ENCODE results near the gene SCLY.
"Not testable (repeated sequence)": the region's sequence is repeated elsewhere in the genome, so short reads cannot be mapped to it uniquely, and the experiment has no call there.

Gene SCLY

DNA sequence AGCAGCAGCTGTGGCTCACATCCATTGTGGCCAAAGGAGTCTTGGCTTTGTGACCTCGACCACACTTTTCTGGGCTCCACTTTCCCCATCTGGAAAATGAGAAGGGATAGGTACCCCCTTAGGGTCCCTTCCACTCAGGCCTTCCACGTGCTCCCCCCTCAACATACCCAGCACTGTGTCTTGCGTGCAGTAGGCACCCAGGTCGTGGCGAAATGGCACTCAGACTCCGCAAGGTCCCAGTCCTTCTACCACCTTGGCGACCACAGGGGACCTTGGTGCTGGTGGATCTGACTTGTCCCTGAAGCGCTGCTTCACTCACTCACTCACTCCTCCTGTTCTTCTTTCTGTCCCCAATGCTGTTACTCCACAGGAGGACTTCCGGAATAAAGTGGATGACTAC is 19.9 kb upstream of the SCLY start:
- Histone ChIP-seq H3K27me3 (ENCODE audit: control insufficient read depth, insufficient read depth, low read length) (no peaks in the 10 kb centered on the region), H3K4me1 (ENCODE audit: control insufficient read depth, insufficient read depth, low read length) (no peaks in the 10 kb centered on the region), H3K36me3 (ENCODE audit: control insufficient read depth, insufficient read depth, low read length) (peaks cover 73% of the 10 kb centered on the region)

GRCh38 chr2:238042090-238042489 is 18.7 kb upstream of the SCLY start:
- no peak overlapping the region for H3K4me3 ChIP-seq (ENCODE audit: low read depth, low read length)
- H3K4me1 ChIP-seq (ENCODE audit: control insufficient read depth, insufficient read depth, low read length): no peaks in the 10 kb centered on the region
- H3K36me3 ChIP-seq (ENCODE audit: control insufficient read depth, insufficient read depth, low read length): peaks cover 77% of the 10 kb centered on the region
- no peaks in the 10 kb centered on the region for H3K27me3 ChIP-seq (ENCODE audit: control insufficient read depth, insufficient read depth, low read length)
- no peaks in the 10 kb centered on the region for H3K9me3 ChIP-seq (ENCODE audit: control insufficient read depth, insufficient read depth, low read depth, low read length)
- H3K27ac ChIP-seq (ENCODE audit: low read depth, low read length): no peak overlapping the region
- H3K9ac ChIP-seq (ENCODE audit: low read length): no peak overlapping the region

More for the DNA sequence above, 19.9 kb upstream of the SCLY start:
- H3K9ac ChIP-seq (ENCODE audit: low read length): no peak overlapping the region
- H3K27ac ChIP-seq (ENCODE audit: low read depth, low read length): no peak overlapping the region
- H3K4me3 ChIP-seq (ENCODE audit: low read depth, low read length): no peak overlapping the region
- H3K9me3 ChIP-seq (ENCODE audit: control insufficient read depth, insufficient read depth, low read depth, low read length): no peaks in the 10 kb centered on the region

GRCh38 chr2:238042849-238043584 is 17.8 kb upstream of the SCLY start:
- Histone ChIP-seq H3K4me1 (ENCODE audit: control insufficient read depth, insufficient read depth, low read length) (no peaks in the 10 kb centered on the region), H3K27ac (ENCODE audit: low read depth, low read length) (no peak overlapping the region), H3K9ac (ENCODE audit: low read length) (no peak overlapping the region), H3K4me3 (ENCODE audit: low read depth, low read length) (no peak overlapping the region), H3K27me3 (ENCODE audit: control insufficient read depth, insufficient read depth, low read length) (no peaks in the 10 kb centered on the region), H3K9me3 (ENCODE audit: control insufficient read depth, insufficient read depth, low read depth, low read length) (peaks cover 2% of the 10 kb centered on the region; the same call in 1 of the 2 replicates), H3K36me3 (ENCODE audit: control insufficient read depth, insufficient read depth, low read length) (peaks cover 68% of the 10 kb centered on the region)

- no peak overlapping the region for H3K9ac ChIP-seq (ENCODE audit: low read length)
- no peaks in the 10 kb centered on the region for H3K4me1 ChIP-seq (ENCODE audit: control insufficient read depth, insufficient read depth, low read length)
- H3K27ac ChIP-seq (ENCODE audit: low read depth, low read length): no peak overlapping the region
- no peak overlapping the region for H3K4me3 ChIP-seq (ENCODE audit: low read depth, low read length)
- peaks cover 62% of the 10 kb centered on the region for H3K36me3 ChIP-seq (ENCODE audit: control insufficient read depth, insufficient read depth, low read length)
- H3K9me3 ChIP-seq (ENCODE audit: control insufficient read depth, insufficient read depth, low read depth, low read length): peaks cover 7% of the 10 kb centered on the region; the same call in 1 of the 2 replicates
- H3K27me3 ChIP-seq (ENCODE audit: control insufficient read depth, insufficient read depth, low read length): no peaks in the 10 kb centered on the region
Observed at GRCh38 chr2:238043851-238044250, 16.9 kb upstream of the SCLY start.

DNA sequence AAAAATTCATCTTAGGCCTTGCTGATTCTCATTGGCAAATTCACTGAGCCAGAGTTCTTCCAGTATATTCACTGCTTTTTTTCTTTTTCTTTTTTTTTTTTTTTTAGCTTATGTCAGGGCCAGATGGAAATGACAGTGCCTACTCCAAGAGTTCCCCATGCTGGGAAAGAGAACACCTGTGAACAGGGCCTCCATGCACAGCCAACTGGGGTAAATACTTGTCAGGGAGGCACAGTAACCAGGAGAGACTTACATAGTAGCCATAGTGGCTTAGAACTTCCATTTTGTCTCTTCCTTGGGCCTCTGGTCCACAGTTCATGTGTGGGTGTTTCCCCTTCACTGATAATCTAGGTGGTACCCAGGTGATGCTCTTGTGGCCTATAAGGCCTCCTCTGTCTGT is 15.2 kb upstream of the SCLY start:
- Histone ChIP-seq H3K27ac (ENCODE audit: low read depth, low read length) (no peak overlapping the region), H3K4me3 (ENCODE audit: low read depth, low read length) (no peak overlapping the region), H3K4me1 (ENCODE audit: control insufficient read depth, insufficient read depth, low read length) (no peaks in the 10 kb centered on the region), H3K9ac (ENCODE audit: low read length) (no peak overlapping the region), H3K36me3 (ENCODE audit: control insufficient read depth, insufficient read depth, low read length) (peaks cover 48% of the 10 kb centered on the region), H3K27me3 (ENCODE audit: control insufficient read depth, insufficient read depth, low read length) (no peaks in the 10 kb centered on the region), H3K9me3 (ENCODE audit: control insufficient read depth, insufficient read depth, low read depth, low read length) (peaks cover 7% of the 10 kb centered on the region; the same call in 1 of the 2 replicates)

- Histone ChIP-seq H3K4me3 (ENCODE audit: low read depth, low read length) (no peak overlapping the region), H3K36me3 (ENCODE audit: control insufficient read depth, insufficient read depth, low read length) (peaks cover 36% of the 10 kb centered on the region), H3K9ac (ENCODE audit: low read length) (no peak overlapping the region), H3K4me1 (ENCODE audit: control insufficient read depth, insufficient read depth, low read length) (no peaks in the 10 kb centered on the region), H3K27me3 (ENCODE audit: control insufficient read depth, insufficient read depth, low read length) (no peaks in the 10 kb centered on the region), H3K9me3 (ENCODE audit: control insufficient read depth, insufficient read depth, low read depth, low read length) (peaks cover 7% of the 10 kb centered on the region; the same call in 1 of the 2 replicates), H3K27ac (ENCODE audit: low read depth, low read length) (no peak overlapping the region)
Observed at GRCh38 chr2:238046725-238047270, 14.0 kb upstream of the SCLY start.

GRCh38 chr2:238053191-238053776 is 7.5 kb upstream of the SCLY start:
- H3K9ac ChIP-seq (ENCODE audit: low read length): no peak overlapping the region
- no peaks in the 10 kb centered on the region for H3K4me1 ChIP-seq (ENCODE audit: control insufficient read depth, insufficient read depth, low read length)
- H3K4me3 ChIP-seq (ENCODE audit: low read depth, low read length): no peak overlapping the region
- 0 out of 2 replicates have a peak, but pooled peaks cover 4% of the 10 kb centered on the region for H3K9me3 ChIP-seq (ENCODE audit: control insufficient read depth, insufficient read depth, low read depth, low read length)
- H3K27me3 ChIP-seq (ENCODE audit: control insufficient read depth, insufficient read depth, low read length): no peaks in the 10 kb centered on the region
- H3K27ac ChIP-seq (ENCODE audit: low read depth, low read length): no peak overlapping the region
- H3K36me3 ChIP-seq (ENCODE audit: control insufficient read depth, insufficient read depth, low read length): no peaks in the 10 kb centered on the region

- H3K9ac ChIP-seq (ENCODE audit: low read length): no peak overlapping the region
- H3K4me1 ChIP-seq (ENCODE audit: control insufficient read depth, insufficient read depth, low read length): 0 out of 2 replicates have a peak, but pooled peaks cover 6% of the 10 kb centered on the region
- H3K27ac ChIP-seq (ENCODE audit: low read depth, low read length): no peak overlapping the region
- H3K27me3 ChIP-seq (ENCODE audit: control insufficient read depth, insufficient read depth, low read length): no peaks in the 10 kb centered on the region
- no peak overlapping the region for H3K4me3 ChIP-seq (ENCODE audit: low read depth, low read length)
- H3K9me3 ChIP-seq (ENCODE audit: control insufficient read depth, insufficient read depth, low read depth, low read length): no peaks in the 10 kb centered on the region
- no peaks in the 10 kb centered on the region for H3K36me3 ChIP-seq (ENCODE audit: control insufficient read depth, insufficient read depth, low read length)
Observed at GRCh38 chr2:238055841-238056240, 5.0 kb upstream of the SCLY start.

DNA sequence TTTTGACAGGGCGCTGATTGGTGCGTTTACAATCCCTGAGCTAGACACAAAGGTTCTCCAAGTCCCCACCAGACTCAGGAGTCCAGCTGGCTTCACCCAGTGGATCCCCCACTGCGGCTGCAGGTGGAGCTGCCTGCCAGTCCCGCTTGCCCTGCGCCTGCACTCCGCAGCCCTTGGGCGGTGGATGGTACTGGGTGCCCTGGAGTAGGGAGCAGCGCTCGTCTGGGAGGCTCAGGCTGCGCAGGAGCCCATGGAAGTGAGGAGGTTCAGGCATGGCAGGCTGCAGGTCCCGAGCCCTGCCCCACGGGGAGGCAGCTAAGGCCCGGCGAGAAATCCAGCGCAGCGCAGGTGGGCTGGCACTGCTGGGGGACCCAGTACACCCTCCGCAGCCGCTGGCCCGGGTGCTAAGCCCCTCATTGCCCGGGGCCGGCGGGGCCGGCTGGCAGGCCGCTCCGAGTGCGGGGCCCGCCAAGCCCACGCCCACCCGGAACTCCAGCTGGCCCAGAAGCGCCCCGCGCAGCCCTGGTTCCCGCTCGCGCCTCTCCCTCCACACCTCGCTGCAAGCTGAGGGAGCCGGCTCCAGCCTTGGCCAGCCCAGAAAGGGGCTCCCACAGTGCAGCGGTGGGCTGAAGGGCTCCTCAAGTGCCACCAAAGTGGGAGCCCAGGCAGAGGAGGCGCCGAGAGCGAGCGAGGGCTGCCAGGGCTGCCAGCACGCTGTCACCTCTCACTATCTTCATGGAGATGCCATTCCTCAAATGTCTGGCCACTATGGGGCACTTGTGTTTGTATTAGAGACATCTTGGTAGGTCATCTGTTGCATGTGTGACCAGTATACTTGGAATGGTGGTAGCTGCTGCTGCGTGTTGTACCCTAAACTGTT is 2.9 kb upstream of the SCLY start:
- H3K4me3 ChIP-seq (ENCODE audit: low read depth, low read length); H3K4me1 ChIP-seq (ENCODE audit: control insufficient read depth, insufficient read depth, low read length); H3K36me3 ChIP-seq (ENCODE audit: control insufficient read depth, insufficient read depth, low read length); H3K27me3 ChIP-seq (ENCODE audit: control insufficient read depth, insufficient read depth, low read length); H3K9ac ChIP-seq (ENCODE audit: low read length); H3K9me3 ChIP-seq (ENCODE audit: control insufficient read depth, insufficient read depth, low read depth, low read length); H3K27ac ChIP-seq (ENCODE audit: low read depth, low read length): not testable (repeated sequence)

DNA sequence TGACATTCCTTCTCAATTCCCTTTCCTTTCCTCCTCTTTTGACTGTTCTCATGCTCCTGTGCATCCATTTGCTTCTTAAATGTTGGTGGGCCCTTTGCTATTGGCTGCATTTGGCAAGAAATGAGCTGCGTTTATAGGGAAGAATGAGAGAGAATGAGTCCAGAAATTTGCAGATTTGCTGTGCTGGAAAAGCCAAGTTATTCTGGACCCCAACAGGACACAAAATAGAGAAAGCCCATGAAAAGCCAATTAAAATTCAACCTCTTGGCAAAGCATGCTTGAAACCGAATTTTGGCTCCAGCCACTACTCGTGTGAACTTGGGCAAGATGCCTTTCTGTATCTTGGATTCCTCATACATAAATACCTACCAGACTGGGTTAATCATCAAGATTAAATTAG is 1.3 kb upstream of the SCLY start:
- H3K4me3 ChIP-seq (ENCODE audit: low read depth, low read length): peak overlapping the region; percentile 96
- no peaks in the 10 kb centered on the region for H3K9me3 ChIP-seq (ENCODE audit: control insufficient read depth, insufficient read depth, low read depth, low read length)
- no peak overlapping the region for H3K9ac ChIP-seq (ENCODE audit: low read length)
- no peaks in the 10 kb centered on the region for H3K27me3 ChIP-seq (ENCODE audit: control insufficient read depth, insufficient read depth, low read length)
- peaks cover 6% of the 10 kb centered on the region for H3K36me3 ChIP-seq (ENCODE audit: control insufficient read depth, insufficient read depth, low read length)
- H3K27ac ChIP-seq (ENCODE audit: low read depth, low read length): no peak overlapping the region
- H3K4me1 ChIP-seq (ENCODE audit: control insufficient read depth, insufficient read depth, low read length): 0 out of 2 replicates have a peak, but pooled peaks cover 6% of the 10 kb centered on the region

Measured in HUES6 (cell line).